Stimulated activated CD8-positive, alpha-beta memory T cell treated with anti-CD3 and anti-CD28 coated beads, Interleukin-12 subunit alpha, Interleukin-12 subunit beta, amount 100 ng/mL, for 1 hour (primary cell): ENCODE data around the gene DCAF8.
"Not testable (repeated sequence)": the region's sequence is repeated elsewhere in the genome, so short reads cannot be mapped to it uniquely, and the experiment has no call there.

ENCODE experiments used
- DNase-seq: peaks from one replicate; pipeline ENCODE4 v3.0.0-alpha.2; 2020; ENCODE audit warnings: low read depth

The DCAF8 gene

DNA sequence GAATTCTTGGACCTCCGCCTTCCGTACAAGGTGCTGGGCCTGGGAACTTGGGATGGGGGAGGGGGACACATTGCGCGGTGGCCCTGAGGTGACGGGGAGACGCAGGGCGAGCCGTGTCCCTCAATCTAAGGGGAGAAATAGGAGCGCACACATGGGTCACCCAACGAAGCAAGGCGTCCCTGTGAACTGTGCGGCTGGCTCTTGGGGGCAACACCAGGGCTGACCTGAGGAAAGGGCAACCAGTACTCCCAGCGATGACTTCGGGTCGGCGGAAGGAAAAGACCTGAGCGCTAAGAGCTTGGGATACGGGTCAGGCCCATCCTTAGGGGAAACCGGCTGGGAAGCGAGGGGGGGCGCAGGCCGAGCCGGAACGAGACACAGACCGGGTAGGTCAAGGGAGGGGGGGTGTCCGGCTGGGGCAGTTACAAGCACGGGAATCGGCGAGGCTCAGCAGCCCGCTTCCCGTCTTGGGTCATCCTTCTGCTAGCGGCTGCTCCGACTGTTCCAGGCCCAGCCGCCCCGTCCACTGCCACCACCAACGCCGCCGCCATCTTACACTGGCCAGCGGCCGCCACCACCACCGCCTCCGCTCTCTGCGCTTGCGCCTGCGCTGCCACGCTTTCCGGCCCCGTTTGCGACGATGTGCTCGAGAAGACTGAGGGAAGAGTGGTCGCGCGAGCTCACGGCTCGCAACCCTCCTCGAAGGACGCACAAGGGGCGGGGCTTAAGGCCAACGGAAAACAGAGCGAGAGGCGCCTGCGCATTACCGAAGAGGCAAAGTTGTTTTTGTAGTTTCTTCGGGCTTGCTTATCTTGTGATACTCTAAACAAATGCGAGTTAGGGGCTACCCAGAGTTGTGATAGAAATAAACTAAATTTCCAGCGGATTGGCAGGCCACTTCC, at the start of gene DCAF8:
TSS of gene DCAF8 (minus strand) at position 657 of the 902 bp plus-strand sequence. CDS start 18,541 bp downstream, outside the sequence.
- peak; percentile 98 for DNase-seq

DNA sequence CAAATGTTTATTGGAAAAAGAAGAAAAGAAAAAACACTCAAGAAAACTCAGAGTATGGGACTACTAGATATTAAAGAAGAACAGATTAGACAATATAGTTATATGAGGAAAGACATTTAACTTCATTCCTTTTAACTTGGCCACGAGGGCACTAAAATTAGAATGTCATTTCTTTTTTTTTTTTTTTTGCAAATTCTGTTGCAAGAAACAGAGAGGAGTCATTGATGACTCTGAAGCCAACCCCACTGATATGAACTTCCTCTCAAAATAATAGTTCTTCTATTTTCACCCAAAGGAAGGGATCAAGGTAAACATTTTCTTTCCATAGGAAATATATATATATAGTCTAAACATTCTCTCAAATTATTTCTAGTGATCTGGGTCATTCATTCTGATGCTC, 47.2 kb upstream of the DCAF8 start:
- DNase-seq, result no peak

- no peak for DNase-seq
Observed at GRCh38 chr1:160309185-160309557, 46.8 kb upstream of the DCAF8 start.

- DNase-seq, result no peak
Observed at GRCh38 chr1:160308451-160309184, 46.3 kb upstream of the DCAF8 start.

DNA sequence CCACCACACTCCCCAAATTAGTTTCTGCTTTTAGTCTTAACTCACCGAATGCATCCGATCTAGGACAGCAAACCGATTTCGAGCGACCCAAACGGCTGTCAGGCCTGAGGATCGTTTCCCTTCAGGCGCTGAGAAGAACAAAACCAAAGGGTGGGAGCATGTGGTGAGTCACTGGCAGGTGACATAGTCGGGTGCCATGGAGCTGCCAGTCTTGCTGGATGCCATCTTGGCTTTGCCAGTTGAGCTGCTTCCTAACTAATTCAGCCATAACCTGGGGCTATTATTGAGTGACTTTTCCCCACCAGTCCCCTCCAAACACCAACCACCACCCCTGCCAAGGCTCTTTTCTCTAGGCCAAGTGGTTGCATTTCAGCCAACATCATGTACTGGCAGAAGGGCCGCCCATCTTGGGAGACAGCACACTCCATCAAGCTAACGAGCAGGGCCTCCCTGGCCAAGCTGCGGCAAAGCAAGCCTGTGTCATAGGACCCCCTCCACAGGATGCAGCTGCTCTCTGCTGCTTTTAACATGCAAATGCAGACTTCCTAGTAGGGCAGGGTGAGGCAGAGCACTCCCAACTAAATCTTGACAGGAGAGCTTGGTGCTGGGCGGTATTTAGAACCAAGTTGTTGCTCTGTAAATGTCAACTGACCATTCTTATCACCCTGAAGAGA, 44.9 kb upstream of the DCAF8 start:
- no peak for DNase-seq

GRCh38 chr1:160300173-160300572, 37.8 kb upstream of the DCAF8 start:
- no peak for DNase-seq

DNA sequence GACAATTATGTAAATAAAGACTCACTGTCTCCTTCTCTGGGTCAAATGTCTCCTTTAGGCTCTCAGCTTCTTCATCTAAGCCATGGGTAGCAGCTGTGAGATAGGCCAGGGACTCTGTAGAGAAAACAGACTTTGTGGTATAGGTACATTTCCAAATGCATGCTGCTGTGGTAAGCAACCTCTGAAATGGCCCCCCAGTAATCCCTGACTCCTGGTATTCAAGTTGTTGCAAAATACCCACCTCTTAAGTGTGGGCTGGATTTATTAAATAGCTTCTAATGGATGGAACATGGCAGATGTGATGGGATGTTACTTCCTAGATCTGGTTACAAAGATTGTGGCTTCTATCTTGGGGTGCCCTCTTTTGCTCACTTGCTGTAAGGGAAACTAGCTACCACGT, 33.7 kb upstream of the DCAF8 start:
- DNase-seq, result no peak

DNA sequence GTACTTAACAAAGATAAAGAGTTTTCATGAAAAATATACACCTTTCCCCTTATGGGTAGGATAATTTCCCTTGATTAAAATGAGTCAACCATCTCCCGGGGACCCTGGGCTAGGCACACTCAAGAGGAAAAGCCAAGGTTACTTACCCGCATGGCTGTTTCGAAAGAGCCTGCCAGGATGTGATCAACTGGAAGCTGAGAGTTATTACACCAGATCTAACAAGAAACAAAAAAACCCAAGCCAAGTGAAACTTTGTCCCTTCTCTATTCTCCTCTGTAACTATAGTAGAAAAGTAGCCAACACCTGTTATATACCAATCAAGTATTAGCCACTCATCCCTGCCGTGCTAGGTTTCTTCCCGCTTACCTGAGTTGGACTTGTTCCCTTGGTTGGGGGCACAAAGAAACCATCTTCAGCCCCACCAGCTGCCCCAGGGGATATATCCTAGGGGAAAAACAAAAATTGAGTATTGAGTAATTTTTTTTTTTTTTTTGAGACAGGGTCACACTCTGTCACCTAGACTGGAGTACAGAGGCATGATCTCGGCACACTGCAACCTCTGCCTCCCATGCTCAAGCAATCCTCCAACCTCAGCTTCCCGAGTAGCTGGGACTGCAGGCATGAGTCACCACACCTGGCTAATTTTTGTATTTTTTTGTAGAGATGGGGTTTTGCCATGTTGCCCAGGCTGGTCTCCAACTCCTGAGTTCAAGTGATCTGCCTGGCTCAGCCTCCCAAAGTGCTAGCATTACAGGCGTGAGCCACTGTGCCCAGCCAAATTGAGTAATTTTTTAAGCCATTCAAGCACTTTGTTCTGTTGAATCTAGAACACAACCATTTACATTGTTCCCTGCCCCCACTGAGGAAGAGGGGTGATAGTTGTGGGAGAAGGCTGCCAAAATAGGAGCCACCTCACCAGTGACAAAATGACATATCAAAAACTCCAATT, 30.9 kb upstream of the DCAF8 start:
- DNase-seq, result no peak

- DNase-seq, result peak; percentile 38
Observed at GRCh38 chr1:160291248-160292220, 29.2 kb upstream of the DCAF8 start.

GRCh38 chr1:160287769-160288168, 25.4 kb upstream of the DCAF8 start:
- not testable (repeated sequence) for DNase-seq

- DNase-seq, result no peak
Observed at GRCh38 chr1:160285506-160285905, 23.2 kb upstream of the DCAF8 start.

- peak; percentile 90 for DNase-seq
Observed at GRCh38 chr1:160284782-160285344, 22.5 kb upstream of the DCAF8 start, which contains the start of gene PEX19. Gene PEX19 (minus strand): TSS chr1:160285133. CDS start chr1:160285124, 9 bp downstream.

DNA sequence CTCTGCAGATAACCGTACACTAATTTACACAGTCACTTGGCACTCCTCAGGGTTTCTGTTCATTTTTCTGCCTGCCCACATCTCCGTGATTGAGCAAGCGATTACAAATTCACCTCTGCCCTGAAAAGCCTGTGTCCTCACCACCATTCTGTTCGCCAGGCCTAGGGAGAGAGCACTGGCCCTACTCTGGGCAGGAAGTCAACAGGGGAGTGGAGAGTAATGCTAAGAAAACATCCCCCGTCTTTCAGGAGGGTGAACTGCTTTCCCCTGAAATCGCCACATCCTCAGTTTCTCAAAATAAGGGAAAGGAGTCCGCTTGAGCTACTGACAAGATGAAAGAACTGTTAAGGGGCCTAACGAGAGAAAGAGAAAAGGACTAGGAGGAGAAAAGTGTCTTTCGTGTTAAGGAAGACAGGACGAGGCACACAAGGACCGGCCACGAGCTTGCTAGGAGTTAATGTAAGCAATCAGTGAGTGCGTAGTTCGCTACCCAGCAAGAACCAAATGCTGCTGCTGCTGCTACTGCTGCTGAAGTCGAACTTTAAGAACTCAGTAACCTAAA, 22.0 kb upstream of the DCAF8 start:
- no peak for DNase-seq

- DNase-seq, result no peak
Observed at GRCh38 chr1:160282807-160283206, 20.5 kb upstream of the DCAF8 start.

GRCh38 chr1:160277987-160278386, 15.6 kb upstream of the DCAF8 start:
- DNase-seq, result no peak

DNA sequence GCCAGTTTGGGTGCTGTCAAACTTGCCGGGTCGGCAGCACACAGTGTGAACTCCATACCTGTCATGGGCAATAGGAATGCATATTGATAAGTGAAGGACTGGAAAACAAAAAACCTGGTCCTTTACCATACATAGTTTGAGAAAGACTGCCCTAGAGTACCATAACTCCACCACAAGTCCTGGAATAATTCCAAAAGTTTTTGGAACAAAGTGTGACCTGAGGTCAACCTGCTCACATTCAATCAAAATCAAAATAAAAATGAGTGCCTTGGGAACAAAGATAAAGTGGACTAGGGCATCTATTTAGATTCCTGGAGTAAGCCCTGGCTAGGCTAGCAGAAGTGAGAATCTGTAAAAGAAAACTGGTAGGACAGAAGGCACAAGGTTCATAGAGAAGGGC, 15.0 kb upstream of the DCAF8 start:
- DNase-seq, result no peak

DNA sequence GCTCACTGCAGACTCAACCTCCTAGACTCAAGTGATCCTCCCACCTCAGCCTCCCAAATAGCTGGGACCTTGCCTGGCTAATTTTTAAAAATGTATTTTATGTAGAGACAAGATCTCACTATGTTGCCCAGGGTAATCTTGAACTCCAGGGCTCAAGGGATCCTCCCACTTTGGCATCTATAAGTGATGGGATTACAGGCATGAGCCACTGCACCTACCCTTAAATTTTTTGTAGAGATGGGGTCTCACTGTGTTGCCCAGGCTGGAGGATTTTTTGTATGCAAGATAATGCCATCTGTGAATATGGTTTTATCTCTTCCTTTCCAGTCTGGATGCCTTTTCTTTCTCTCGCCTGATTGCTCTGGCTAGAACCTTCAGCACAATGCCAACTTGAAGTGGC, 8.7 kb upstream of the DCAF8 start:
- DNase-seq, result no peak

DNA sequence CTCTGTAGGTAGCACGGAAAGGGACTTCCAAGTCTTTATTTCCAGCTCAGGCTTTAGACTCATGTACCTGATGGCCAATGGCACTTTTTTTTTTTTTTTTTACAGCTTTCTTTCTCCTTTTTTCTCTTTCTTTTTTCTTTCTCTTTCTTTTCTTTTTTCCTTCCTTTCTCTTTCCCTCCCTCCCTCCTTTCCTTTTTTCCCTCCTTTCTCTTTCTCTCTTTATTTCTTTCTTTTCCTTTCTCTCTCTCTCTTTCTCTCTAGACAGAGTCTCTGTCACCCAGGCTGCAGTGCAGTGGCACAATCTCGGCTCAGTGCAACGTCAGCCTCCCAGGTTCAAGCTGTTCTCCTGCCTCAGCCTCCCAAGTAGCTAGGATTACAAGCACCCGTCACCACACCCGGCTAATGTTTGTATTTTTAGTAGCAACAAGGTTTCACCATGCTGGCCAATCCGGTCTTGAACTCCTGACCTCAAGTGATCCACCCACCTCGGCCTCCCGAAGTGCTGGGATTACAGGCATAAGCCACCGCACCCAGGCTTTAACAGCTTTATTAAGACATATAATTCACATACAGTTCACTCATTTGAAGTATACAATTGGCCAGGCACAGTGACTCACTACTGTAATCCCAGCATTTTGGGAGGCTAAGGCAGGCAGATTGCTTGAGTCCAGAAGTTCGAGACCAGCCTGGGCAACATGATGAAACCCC, 5.1 kb upstream of the DCAF8 start:
- no peak for DNase-seq

DNA sequence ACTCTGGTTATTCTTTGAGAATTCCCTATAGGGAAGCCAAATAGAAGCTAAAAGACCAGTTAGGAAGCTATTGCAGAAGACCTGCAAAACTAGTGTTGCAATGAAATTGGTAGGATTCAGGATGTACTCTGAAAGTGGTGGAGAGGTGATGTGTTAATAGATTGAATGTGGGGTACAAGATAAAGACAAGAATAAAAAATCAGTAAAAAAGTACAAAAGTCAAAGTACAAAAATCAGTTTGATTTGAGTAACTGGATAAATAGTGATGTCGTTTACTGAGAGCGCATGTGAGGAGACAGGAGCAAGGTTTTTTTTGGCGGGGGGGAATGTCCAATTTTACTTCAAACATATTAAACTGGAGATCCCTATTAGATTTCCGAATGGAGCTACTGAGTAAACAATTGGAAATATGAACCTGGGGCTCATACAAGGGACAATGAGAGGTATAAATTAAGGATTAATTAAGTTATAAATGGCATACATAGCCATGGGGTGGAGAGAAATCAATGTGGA, 2.5 kb upstream of the DCAF8 start:
- no peak for DNase-seq
